ENCODE data around the gene ATP8B4. TPM values are rescaled to one million over a fixed set of nuclear protein-coding genes. Genes with fewer than 3 reads are reported as not detected.

Gene ATP8B4
- total and polyA plus RNA-seq, 5 donors from 2014 or later = 2.8 TPM; not detected in 4

- DNase-seq (no peak), ATAC-seq (ENCODE audit: low read depth in 2 of 2) (no peak)
- Histone ChIP-seq H3K27me3 (ENCODE audit: control insufficient read depth, insufficient read depth, low read length) (no peaks in the 10 kb centered on the region), H3K4me1 (ENCODE audit: control insufficient read depth, insufficient read depth, low read length, poor library complexity, severe bottlenecking) (no peaks in the 10 kb centered on the region), H3K36me3 (ENCODE audit: control insufficient read depth, insufficient read depth, low read length) (no peaks in the 10 kb centered on the region), H3K9me3 (ENCODE audit: control insufficient read depth in 2 of 2, low read length in 2 of 2) (no peaks in the 10 kb centered on the region), H3K27ac (ENCODE audit: insufficient read depth, low read length, poor library complexity, severe bottlenecking) (no peak overlapping the region), H3K4me3 (ENCODE audit: low read depth, low read length) (no peak overlapping the region)
- Mint-ChIP-seq H3K4me3 (no peak overlapping the region), H3K9me3 (peaks cover 0 to 3% (median 0%) of the 10 kb centered on the region in 7 donors), H3K36me3 (no peaks in the 10 kb centered on the region), H3K27me3 (no peaks in the 10 kb centered on the region), H3K27ac (no peak overlapping the region), H3K4me1 (no peaks in the 10 kb centered on the region)
Observed at GRCh38 chr15:49895347-49896223, 223.4 kb downstream of the ATP8B4 start.

GRCh38 chr15:49890689-49891088 lies 228.3 kb downstream of the ATP8B4 start:
- H3K4me3 Mint-ChIP-seq = no peak overlapping the region
- peaks cover 4% of the 10 kb centered on the region for H3K27me3 Mint-ChIP-seq
- H3K27ac Mint-ChIP-seq = no peak overlapping the region
- no peak for DNase-seq
- H3K4me3 ChIP-seq (ENCODE audit: low read depth, low read length) = no peak overlapping the region
- peaks cover 0 to 4% (median 0%) of the 10 kb centered on the region in 7 donors for H3K9me3 Mint-ChIP-seq
- H3K36me3 ChIP-seq (ENCODE audit: control insufficient read depth, insufficient read depth, low read length) = no peaks in the 10 kb centered on the region
- no peaks in the 10 kb centered on the region for H3K4me1 ChIP-seq (ENCODE audit: control insufficient read depth, insufficient read depth, low read length, poor library complexity, severe bottlenecking)
- no peaks in the 10 kb centered on the region for H3K9me3 ChIP-seq (ENCODE audit: control insufficient read depth in 2 of 2, low read length in 2 of 2)
- H3K27ac ChIP-seq (ENCODE audit: insufficient read depth, low read length, poor library complexity, severe bottlenecking) = no peak overlapping the region
- H3K4me1 Mint-ChIP-seq = peaks cover 0 to 3% (median 0%) of the 10 kb centered on the region in 4 donors
- no peak for ATAC-seq (ENCODE audit: low read depth in 2 of 2)
- no peaks in the 10 kb centered on the region for H3K36me3 Mint-ChIP-seq
- H3K27me3 ChIP-seq (ENCODE audit: control insufficient read depth, insufficient read depth, low read length) = no peaks in the 10 kb centered on the region

- Mint-ChIP-seq H3K4me3 (no peak overlapping the region), H3K27ac (no peak overlapping the region), H3K27me3 (peaks cover 4% of the 10 kb centered on the region), H3K4me1 (peaks cover 0 to 5% (median 0%) of the 10 kb centered on the region in 4 donors), H3K36me3 (no peaks in the 10 kb centered on the region), H3K9me3 (peaks cover 0 to 6% (median 0%) of the 10 kb centered on the region in 7 donors)
- no peaks in the 10 kb centered on the region for H3K4me1 ChIP-seq (ENCODE audit: control insufficient read depth, insufficient read depth, low read length, poor library complexity, severe bottlenecking)
- no peak overlapping the region for H3K27ac ChIP-seq (ENCODE audit: insufficient read depth, low read length, poor library complexity, severe bottlenecking)
- no peaks in the 10 kb centered on the region for H3K9me3 ChIP-seq (ENCODE audit: control insufficient read depth in 2 of 2, low read length in 2 of 2)
- no peaks in the 10 kb centered on the region for H3K27me3 ChIP-seq (ENCODE audit: control insufficient read depth, insufficient read depth, low read length)
- no peaks in the 10 kb centered on the region for H3K36me3 ChIP-seq (ENCODE audit: control insufficient read depth, insufficient read depth, low read length)
- H3K4me3 ChIP-seq (ENCODE audit: low read depth, low read length) = no peak overlapping the region
- ATAC-seq (ENCODE audit: low read depth in 2 of 2) (no peak), DNase-seq (no peak)
Observed at GRCh38 chr15:49889536-49889935, 229.5 kb downstream of the ATP8B4 start.

GRCh38 chr15:49888734-49889133 lies 230.3 kb downstream of the ATP8B4 start:
- H3K36me3 ChIP-seq (ENCODE audit: control insufficient read depth, insufficient read depth, low read length) = no peaks in the 10 kb centered on the region
- no peak overlapping the region for H3K4me3 ChIP-seq (ENCODE audit: low read depth, low read length)
- no peaks in the 10 kb centered on the region for H3K27me3 ChIP-seq (ENCODE audit: control insufficient read depth, insufficient read depth, low read length)
- H3K27ac ChIP-seq (ENCODE audit: insufficient read depth, low read length, poor library complexity, severe bottlenecking) = no peak overlapping the region
- H3K36me3 Mint-ChIP-seq = no peaks in the 10 kb centered on the region
- peaks cover 4% of the 10 kb centered on the region for H3K27me3 Mint-ChIP-seq
- no peaks in the 10 kb centered on the region for H3K9me3 ChIP-seq (ENCODE audit: control insufficient read depth in 2 of 2, low read length in 2 of 2)
- ATAC-seq (ENCODE audit: low read depth in 2 of 2) (no peak), DNase-seq (no peak)
- H3K9me3 Mint-ChIP-seq = peaks cover 0 to 6% (median 0%) of the 10 kb centered on the region in 7 donors
- no peak overlapping the region for H3K27ac Mint-ChIP-seq
- no peaks in the 10 kb centered on the region for H3K4me1 ChIP-seq (ENCODE audit: control insufficient read depth, insufficient read depth, low read length, poor library complexity, severe bottlenecking)
- peaks cover 0 to 5% (median 0%) of the 10 kb centered on the region in 4 donors for H3K4me1 Mint-ChIP-seq
- H3K4me3 Mint-ChIP-seq = no peak overlapping the region

- no peaks in the 10 kb centered on the region for H3K27me3 ChIP-seq (ENCODE audit: control insufficient read depth, insufficient read depth, low read length)
- H3K4me1 ChIP-seq (ENCODE audit: control insufficient read depth, insufficient read depth, low read length, poor library complexity, severe bottlenecking) = no peaks in the 10 kb centered on the region
- no peaks in the 10 kb centered on the region for H3K36me3 ChIP-seq (ENCODE audit: control insufficient read depth, insufficient read depth, low read length)
- Mint-ChIP-seq H3K4me3 (no peak overlapping the region), H3K27ac (no peak overlapping the region), H3K4me1 (peaks cover 0 to 5% (median 0%) of the 10 kb centered on the region in 4 donors), H3K36me3 (no peaks in the 10 kb centered on the region), H3K9me3 (peaks cover 0 to 6% (median 0%) of the 10 kb centered on the region in 7 donors), H3K27me3 (peaks cover 4% of the 10 kb centered on the region)
- H3K9me3 ChIP-seq (ENCODE audit: control insufficient read depth in 2 of 2, low read length in 2 of 2) = no peaks in the 10 kb centered on the region
- no peak for DNase-seq
- no peak overlapping the region for H3K4me3 ChIP-seq (ENCODE audit: low read depth, low read length)
- H3K27ac ChIP-seq (ENCODE audit: insufficient read depth, low read length, poor library complexity, severe bottlenecking) = no peak overlapping the region
- no peak for ATAC-seq (ENCODE audit: low read depth in 2 of 2)
Observed at GRCh38 chr15:49888323-49888693, 230.7 kb downstream of the ATP8B4 start.

- Mint-ChIP-seq H3K27me3 (peaks cover 4% of the 10 kb centered on the region), H3K9me3 (peaks cover 0 to 6% (median 0%) of the 10 kb centered on the region in 7 donors), H3K4me3 (no peak overlapping the region), H3K27ac (no peak overlapping the region), H3K4me1 (peaks cover 0 to 5% (median 0%) of the 10 kb centered on the region in 4 donors), H3K36me3 (no peaks in the 10 kb centered on the region)
- Histone ChIP-seq H3K9me3 (ENCODE audit: control insufficient read depth in 2 of 2, low read length in 2 of 2) (no peaks in the 10 kb centered on the region), H3K4me1 (ENCODE audit: control insufficient read depth, insufficient read depth, low read length, poor library complexity, severe bottlenecking) (no peaks in the 10 kb centered on the region), H3K27ac (ENCODE audit: insufficient read depth, low read length, poor library complexity, severe bottlenecking) (no peak overlapping the region), H3K36me3 (ENCODE audit: control insufficient read depth, insufficient read depth, low read length) (no peaks in the 10 kb centered on the region), H3K27me3 (ENCODE audit: control insufficient read depth, insufficient read depth, low read length) (no peaks in the 10 kb centered on the region), H3K4me3 (ENCODE audit: low read depth, low read length) (no peak overlapping the region)
- ATAC-seq (ENCODE audit: low read depth in 2 of 2) = no peak
- DNase-seq = no peak
Observed at GRCh38 chr15:49887659-49888322, 231.2 kb downstream of the ATP8B4 start.

GRCh38 chr15:49883121-49883520 lies 235.9 kb downstream of the ATP8B4 start:
- Mint-ChIP-seq H3K27me3 (peaks cover 3% of the 10 kb centered on the region), H3K27ac (no peak overlapping the region), H3K4me1 (peaks cover 0 to 5% (median 0%) of the 10 kb centered on the region in 4 donors), H3K36me3 (no peaks in the 10 kb centered on the region), H3K4me3 (no peak overlapping the region), H3K9me3 (peaks cover 0 to 6% (median 0%) of the 10 kb centered on the region in 7 donors)
- ATAC-seq (ENCODE audit: low read depth in 2 of 2) (no peak), DNase-seq (no peak)
- H3K4me3 ChIP-seq (ENCODE audit: low read depth, low read length) = no peak overlapping the region
- H3K9me3 ChIP-seq (ENCODE audit: control insufficient read depth in 2 of 2, low read length in 2 of 2) = no peaks in the 10 kb centered on the region
- H3K27ac ChIP-seq (ENCODE audit: insufficient read depth, low read length, poor library complexity, severe bottlenecking) = no peak overlapping the region
- no peaks in the 10 kb centered on the region for H3K36me3 ChIP-seq (ENCODE audit: control insufficient read depth, insufficient read depth, low read length)
- H3K27me3 ChIP-seq (ENCODE audit: control insufficient read depth, insufficient read depth, low read length) = no peaks in the 10 kb centered on the region
- H3K4me1 ChIP-seq (ENCODE audit: control insufficient read depth, insufficient read depth, low read length, poor library complexity, severe bottlenecking) = no peaks in the 10 kb centered on the region

All from CD4-positive, CD25-positive, alpha-beta regulatory T cell (primary cell).